Kidney epithelial cell (primary cell): ENCODE data around the gene TPO. TPM values are rescaled to one million over a fixed set of nuclear protein-coding genes. Genes with fewer than 3 reads are reported as not detected.

Experiments
- DNase-seq: peaks from one replicate; pipeline ENCODE4 v3.0.0-alpha.2; 2010; ENCODE audit warnings: low read depth
- H3K27me3 ChIP-seq: 2 replicates; pipeline ENCODE4 v1.6.0; 2011; ENCODE audit warnings: low read length; ENCODE audit not compliant: control insufficient read depth, insufficient read depth
- H3K36me3 ChIP-seq: 2 replicates; pipeline ENCODE4 v1.5.1; 2011; ENCODE audit warnings: low read length; ENCODE audit not compliant: control insufficient read depth, insufficient read depth
- H3K4me3 ChIP-seq: 2 replicates; pipeline ENCODE4 v1.5.1; 2011; ENCODE audit warnings: low read depth, mild to moderate bottlenecking, control low read depth, low read length
- total RNA-seq: library from RNA; depleted of rRNA; stranded (reverse); fragments of >200 nt; gene quantifications from 2 replicates; pipeline ENCODE4 v1.2.3, GENCODE V29; 2015
- TF ChIP-seq, protein P1 (sequence below): IDR thresholded peaks from 2 replicates; pipeline ENCODE4 v1.5.1; 2011; ENCODE audit warnings: mild to moderate bottlenecking, moderate library complexity, low read length, control low read depth, inconsistent platforms; ENCODE audit not compliant: insufficient read depth, poor library complexity, severe bottlenecking

The TPO gene
- total RNA-seq, 1 donor from 2014 or later: not detected

DNA sequence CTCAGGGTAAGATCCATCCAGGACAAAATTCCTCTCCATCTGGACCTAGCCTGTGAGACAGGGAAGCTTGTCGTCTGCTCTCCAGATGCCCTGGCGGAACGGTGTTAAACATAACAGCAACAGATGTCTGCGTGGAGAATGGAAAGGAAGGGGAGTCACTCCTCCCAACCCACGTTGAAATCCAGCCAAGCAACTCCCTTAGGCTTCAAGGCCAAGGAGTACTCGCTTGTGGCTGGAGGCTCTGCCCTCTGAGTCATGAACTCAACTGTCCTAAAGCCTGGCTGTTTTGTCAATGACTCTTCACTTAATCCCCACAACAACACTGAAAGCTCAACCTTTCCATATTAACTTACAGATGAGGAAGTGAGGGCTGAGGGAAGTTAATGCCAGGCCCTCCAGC is 42.2 kb downstream of the TPO start:
- TF ChIP-seq, protein P1, sequence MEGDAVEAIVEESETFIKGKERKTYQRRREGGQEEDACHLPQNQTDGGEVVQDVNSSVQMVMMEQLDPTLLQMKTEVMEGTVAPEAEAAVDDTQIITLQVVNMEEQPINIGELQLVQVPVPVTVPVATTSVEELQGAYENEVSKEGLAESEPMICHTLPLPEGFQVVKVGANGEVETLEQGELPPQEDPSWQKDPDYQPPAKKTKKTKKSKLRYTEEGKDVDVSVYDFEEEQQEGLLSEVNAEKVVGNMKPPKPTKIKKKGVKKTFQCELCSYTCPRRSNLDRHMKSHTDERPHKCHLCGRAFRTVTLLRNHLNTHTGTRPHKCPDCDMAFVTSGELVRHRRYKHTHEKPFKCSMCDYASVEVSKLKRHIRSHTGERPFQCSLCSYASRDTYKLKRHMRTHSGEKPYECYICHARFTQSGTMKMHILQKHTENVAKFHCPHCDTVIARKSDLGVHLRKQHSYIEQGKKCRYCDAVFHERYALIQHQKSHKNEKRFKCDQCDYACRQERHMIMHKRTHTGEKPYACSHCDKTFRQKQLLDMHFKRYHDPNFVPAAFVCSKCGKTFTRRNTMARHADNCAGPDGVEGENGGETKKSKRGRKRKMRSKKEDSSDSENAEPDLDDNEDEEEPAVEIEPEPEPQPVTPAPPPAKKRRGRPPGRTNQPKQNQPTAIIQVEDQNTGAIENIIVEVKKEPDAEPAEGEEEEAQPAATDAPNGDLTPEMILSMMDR: no peak
- no peak overlapping the region for H3K4me3 ChIP-seq
- H3K36me3 ChIP-seq: no peaks in the 10 kb centered on the region
- DNase-seq: peak; percentile 5
- H3K27me3 ChIP-seq: no peaks in the 10 kb centered on the region

DNA sequence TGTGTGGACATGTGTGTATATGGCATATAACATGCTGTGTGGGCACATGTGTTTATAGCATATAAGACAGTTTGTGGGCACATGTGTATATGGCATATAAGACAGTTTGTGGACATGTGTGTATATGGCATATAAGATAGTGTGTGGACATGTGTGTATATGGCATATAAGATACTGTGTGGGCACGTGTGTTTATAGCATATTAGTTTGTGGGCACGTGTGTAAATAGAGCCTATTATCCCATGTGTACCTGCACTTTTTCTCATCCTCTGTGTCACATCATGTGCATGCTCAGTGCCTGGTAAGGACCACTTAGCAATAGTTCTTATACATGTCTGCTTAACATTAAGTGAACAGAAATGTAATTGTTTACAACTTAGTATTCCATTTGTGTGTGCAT is 45.2 kb downstream of the TPO start:
- H3K36me3 ChIP-seq: no peaks in the 10 kb centered on the region
- no peaks in the 10 kb centered on the region for H3K27me3 ChIP-seq
- TF ChIP-seq, protein P1: no peak
- no peak overlapping the region for H3K4me3 ChIP-seq
- DNase-seq: no peak

DNA sequence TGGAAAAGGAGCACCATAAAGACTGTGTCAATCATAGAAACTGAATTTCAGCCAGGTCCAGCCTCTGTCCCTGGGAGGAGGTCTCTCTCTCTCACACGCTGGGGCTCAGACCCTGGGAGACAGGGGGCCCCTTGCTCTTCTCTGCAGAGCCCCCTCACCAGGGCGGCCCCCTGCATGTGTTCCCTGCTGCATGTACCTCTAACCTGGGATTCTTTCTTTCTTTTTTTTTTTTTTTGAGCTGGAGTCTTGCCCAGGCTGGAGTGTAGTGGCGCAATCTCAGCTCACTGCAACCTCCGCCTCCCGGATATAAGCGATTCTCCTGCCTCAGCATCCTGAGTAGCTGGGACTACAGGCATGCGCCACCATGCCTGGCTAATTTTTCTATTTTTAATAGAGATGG is 46.5 kb downstream of the TPO start:
- DNase-seq: no peak
- no peaks in the 10 kb centered on the region for H3K36me3 ChIP-seq
- TF ChIP-seq, protein P1: no peak
- no peaks in the 10 kb centered on the region for H3K27me3 ChIP-seq
- no peak overlapping the region for H3K4me3 ChIP-seq

DNA sequence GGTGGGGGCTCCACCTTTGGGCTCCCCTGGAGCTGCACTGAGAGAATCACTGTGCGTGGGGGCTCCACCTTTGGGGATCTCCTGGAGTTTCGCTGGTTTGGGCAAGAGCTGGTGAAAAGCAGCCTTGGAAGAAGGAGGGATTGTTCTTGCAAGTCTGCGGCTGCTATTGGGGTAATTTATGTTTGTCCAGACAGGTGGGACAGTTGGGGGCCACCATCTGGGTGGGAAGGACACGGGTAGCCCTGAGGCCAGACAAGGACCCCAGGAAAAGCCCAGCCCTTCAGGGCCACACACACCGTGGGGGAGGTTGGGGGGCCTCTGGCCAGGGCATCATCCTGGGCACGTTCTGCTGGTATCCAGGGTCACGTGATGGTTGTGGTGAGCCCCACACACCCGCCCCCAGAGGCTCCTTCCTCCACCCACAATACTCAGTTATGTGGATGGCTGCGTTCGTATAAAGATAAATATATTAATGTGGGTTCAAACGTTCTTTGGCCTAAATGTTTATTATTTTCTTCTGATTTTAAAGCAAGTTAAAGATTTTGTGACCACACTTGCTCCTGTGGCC is 47.7 kb downstream of the TPO start:
- H3K36me3 ChIP-seq: no peaks in the 10 kb centered on the region
- TF ChIP-seq, protein P1: no peak
- DNase-seq: no peak

DNA sequence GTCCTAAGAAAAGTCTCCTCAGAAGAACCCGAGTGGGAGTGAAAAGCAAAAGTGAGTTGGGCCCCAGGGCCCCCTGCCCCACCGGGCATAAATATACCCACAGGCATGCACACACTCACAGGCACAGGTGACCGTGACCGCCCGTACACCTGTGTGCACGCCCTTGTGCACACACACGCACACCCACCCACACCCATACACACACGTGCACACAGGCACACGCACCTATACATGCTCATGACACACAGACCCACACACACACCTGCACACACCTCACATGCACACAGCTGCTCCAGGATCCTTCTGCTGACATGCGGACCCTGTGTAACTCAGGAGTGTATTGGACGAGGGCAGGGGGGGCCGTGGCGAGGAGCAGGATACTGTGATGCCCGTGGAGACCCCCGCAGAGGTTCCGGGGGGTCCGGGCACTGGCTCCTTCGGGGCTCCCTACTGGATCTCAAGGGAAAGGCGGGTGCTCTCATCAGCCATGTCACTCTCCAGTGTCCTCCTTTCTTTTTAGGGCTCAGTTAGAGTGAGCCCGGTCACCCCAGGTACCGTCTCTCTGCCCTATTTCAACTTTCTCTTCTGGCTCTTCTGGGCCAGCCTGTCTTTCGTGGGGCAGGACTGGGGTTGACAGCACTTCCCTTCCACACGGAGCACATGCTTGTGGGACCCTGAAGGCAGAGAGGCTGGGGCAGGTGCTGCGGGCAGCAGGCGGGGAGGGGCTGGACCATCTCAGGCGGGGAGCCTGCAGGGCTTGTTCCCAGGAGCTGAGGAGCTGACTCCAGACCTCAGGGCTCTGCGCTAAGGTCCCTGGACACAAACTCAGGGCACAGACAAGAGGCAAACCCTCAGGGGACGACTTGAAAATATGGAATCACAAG is 48.5 kb downstream of the TPO start:
- no peak for DNase-seq
- Histone ChIP-seq H3K36me3 (no peaks in the 10 kb centered on the region), H3K27me3 (no peaks in the 10 kb centered on the region), H3K4me3 (no peak overlapping the region)
- TF ChIP-seq, protein P1: no peak

More for the DNA sequence above, 47.7 kb downstream of the TPO start:
- Histone ChIP-seq H3K27me3 (no peaks in the 10 kb centered on the region), H3K4me3 (no peak overlapping the region)
